HG02885 (cell line): ENCODE data around the gene PCSK1.
"Not testable (repeated sequence)": the region's sequence is repeated elsewhere in the genome, so short reads cannot be mapped to it uniquely, and the experiment has no call there.

Source experiments
- ATAC-seq: cut with Tn5 transposase; IDR thresholded peaks from one replicate; pipeline ENCODE4 v1.9.1; 2021; ENCODE audit warnings: mild to moderate bottlenecking; ENCODE audit not compliant: unreplicated experiment, poor library complexity

PCSK1 gene

GRCh38 chr5:96377597-96377996 lies 55.5 kb downstream of the PCSK1 start:
- ATAC-seq: no peak

DNA sequence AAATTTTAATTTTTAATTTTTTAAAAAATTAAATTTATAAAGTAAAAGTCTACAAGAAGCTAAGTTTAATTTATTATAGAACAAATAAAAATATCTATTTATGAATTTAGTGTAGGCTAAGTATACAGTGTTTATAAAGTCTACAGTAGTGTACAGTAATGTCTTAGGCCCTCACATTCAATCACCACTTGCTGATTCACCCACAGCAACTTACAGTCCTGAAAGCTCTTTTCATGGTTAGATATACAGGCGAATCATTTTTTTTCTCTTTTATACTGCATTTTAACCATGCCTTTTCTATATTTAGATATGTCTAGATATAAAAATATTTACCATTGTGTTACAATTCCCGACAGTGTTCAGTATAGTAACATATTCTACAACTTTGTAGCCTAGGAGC lies 55.9 kb downstream of the PCSK1 start:
- no peak for ATAC-seq

GRCh38 chr5:96374653-96375052 lies 58.4 kb downstream of the PCSK1 start:
- no peak for ATAC-seq

DNA sequence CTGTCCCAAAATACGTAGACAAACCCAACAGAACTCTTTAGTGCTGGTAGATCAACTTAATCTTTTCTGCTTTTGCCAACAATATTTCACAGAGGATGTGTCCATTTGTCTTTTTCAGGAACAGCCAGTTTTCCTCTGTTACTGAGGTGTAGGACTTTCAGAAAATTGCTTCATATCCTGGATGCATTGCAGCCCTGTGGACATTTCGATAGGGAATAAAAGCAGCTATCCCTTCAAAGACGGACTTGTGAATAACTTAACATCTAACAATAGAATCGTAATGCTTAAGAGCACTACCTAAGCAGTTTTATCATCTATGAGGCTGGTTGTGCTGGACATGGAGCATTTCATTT lies 59.7 kb downstream of the PCSK1 start:
- ATAC-seq: no peak

DNA sequence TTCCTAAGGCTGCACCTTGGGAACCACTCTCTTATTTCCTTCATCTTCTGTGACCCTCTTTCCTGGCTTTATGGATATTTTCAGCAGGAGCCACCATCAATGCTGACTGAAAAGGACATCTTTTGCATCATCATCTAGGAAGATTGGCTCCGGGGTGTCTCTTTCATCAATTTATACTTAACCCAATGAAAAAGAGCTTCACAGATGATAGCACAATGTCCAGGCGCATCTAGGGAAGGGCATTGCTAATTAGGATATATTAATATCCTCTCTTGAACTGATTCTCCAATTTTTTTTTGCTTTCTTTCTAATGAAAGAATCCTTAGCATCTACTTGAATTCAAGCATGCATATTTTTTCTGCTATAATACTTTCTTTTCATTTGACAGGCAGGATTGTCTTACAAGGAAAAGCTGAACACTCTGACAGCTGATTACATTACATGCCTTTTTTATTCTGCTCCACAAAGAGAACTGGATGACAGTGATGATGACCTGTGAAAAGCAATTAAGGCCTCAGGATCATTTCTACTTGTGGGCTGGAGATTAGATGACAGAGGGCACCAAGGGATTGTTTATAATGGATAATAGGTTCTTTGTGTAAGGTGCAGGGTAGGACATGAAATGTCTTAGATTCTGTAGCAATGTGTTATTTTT lies 60.2 kb downstream of the PCSK1 start:
- no peak for ATAC-seq

DNA sequence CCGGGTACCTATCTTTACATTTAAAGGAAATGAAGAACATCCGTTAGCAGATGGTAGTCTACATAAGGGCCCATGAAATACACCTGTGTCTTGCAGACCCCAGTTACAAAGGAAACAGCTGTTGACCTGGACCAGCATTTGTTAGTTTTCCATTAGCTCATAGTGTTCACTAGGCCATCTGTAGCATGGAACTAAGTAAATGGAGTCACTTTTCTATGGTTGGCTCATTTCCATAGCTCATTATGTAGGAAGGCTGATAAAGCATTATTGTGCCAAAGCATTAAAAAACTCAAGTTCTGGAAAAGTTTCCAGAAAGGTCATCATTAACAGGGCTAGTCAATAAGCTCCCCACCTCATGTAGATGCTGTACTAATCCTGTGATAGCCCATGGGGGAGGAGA lies 62.1 kb downstream of the PCSK1 start:
- ATAC-seq: no peak

- ATAC-seq: not testable (repeated sequence)
These were observed 65.7 kb downstream of the PCSK1 start for GRCh38 chr5:96367337-96367736.

GRCh38 chr5:96354237-96354636 lies 78.8 kb downstream of the PCSK1 start:
- ATAC-seq: no peak

DNA sequence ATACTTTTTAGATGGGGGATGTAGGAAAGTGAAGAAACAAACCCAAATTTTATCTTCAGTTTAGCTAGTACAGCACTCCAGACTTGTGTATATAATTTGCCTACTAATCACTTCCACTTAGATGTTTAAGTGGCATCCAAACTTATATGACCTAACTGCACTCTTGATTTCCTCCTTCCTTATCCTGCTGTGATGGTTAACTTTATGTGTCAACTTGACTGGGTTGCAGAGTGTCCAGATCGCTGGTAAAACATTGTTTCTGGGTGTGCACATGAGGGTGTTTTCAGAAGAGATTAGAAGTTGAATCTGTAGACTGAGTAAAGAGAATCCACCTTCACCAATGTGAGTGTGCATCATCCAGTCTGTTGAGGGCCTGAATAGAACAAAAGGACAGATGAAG lies 79.8 kb downstream of the PCSK1 start:
- no peak for ATAC-seq

GRCh38 chr5:96350678-96351077 lies 82.4 kb downstream of the PCSK1 start:
- no peak for ATAC-seq

DNA sequence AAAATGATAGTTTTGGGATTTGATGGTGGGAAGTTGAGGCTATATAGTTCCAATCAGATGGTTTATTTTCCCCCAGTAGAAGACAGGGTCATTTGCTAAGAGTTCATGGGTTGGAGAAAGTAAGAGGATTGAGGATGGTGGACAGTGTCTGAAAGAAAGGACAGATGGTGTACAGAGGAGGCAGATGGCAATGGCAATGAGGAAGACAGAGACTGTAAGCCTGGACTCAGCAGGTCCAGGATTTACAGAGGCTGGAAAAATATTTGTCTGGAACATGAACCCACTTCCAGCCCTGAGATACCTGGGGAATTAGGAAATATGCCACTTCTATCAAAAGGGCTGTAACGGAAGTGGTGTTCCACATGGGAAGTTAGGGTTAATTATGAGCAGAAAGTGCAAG lies 84.5 kb downstream of the PCSK1 start:
- ATAC-seq: no peak

- ATAC-seq: no peak
These were observed 85.4 kb downstream of the PCSK1 start for GRCh38 chr5:96347502-96348292.

- ATAC-seq: peak; percentile 98
These were observed 88.1 kb downstream of the PCSK1 start for GRCh38 chr5:96344678-96345577.

DNA sequence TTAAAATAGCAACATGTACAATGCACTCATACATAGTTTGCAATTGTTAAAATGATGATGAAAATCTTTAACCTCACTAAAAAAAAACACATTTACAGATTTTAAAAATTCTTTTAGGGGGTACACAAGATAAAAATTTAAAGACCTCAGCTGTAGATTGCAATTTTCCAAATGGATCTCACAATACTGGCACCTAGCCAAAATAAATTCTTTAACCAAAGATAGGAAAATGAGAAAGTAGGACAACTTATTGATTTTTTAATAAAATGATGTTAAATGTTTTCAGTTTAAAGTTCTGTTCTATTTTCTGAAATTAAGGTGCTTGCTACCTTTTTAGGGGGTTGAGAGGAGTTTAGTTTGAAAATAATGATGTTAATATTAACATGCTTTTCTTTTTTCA lies 90.0 kb downstream of the PCSK1 start:
- no peak for ATAC-seq

DNA sequence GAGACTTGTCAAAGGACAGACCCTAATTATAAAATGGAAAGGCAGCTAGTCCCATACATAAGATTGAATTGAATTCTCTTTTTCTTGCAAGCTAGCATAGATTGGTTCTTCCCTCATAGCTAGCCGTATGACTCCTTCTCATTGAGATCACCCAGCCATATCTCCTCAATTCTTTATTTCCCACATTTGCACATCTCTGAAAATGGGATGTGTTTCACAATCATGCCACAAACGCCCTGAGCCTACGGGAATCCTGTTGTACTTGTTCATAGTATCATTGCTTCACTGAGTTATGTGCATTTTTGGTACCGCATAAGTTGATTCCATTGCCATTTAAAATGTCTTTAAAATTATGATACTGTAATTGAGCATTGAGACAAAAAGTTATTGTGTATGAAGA lies 90.5 kb downstream of the PCSK1 start:
- no peak for ATAC-seq
